ENCODE data around the gene PLA2G4A. TPM values are rescaled to one million over a fixed set of nuclear protein-coding genes. Genes with fewer than 3 reads are reported as not detected.

PLA2G4A gene
- total and polyA plus RNA-seq, 7 donors = 3.2 to 51.0 (median 17.2) TPM

GRCh38 chr1:186925881-186926669 lies 97.3 kb downstream of the PLA2G4A start:
- intact Hi-C loops (cut with DNase I) = loop anchor here (5.0 kb wide), 1 partner anchor 41 kb away; no protein-coding TSS in a partner anchor
- WGBS, 2 donors = 52 to 83% methylated on average over 3 of the region's 3 CpGs
- H3K36me3 ChIP-seq = no peaks in the 10 kb centered on the region
- peak overlapping the region in 1 of 4 donors; percentile 23 for H3K27ac ChIP-seq
- no peak overlapping the region for H3K4me3 ChIP-seq
- peaks cover 0 to 27% (median 18%) of the 10 kb centered on the region in 4 donors for H3K4me1 ChIP-seq
- TF ChIP-seq EP300 (IDR thresholded peaks at IDR 0.05) (no peak), POLR2AphosphoS5 (IDR thresholded peaks at IDR 0.05) (no peak), POLR2A (IDR thresholded peaks at IDR 0.05) (no peak), CTCF (IDR thresholded peaks at IDR 0.05) (no peak)
- H3K9me3 ChIP-seq = no peaks in the 10 kb centered on the region
- DNase-seq = no peak
- no peaks in the 10 kb centered on the region for H3K27me3 ChIP-seq

GRCh38 chr1:186927884-186928283 lies 99.1 kb downstream of the PLA2G4A start:
- no peak for DNase-seq
- intact Hi-C loops (cut with DNase I) = loop anchor here (5.0 kb wide), 1 partner anchor 39 kb away; no protein-coding TSS in a partner anchor
- no peak for TF ChIP-seq CTCF (IDR thresholded peaks at IDR 0.05)
- no peak for TF ChIP-seq EP300 (IDR thresholded peaks at IDR 0.05)
- TF ChIP-seq POLR2A (IDR thresholded peaks at IDR 0.05) = no peak
- TF ChIP-seq POLR2AphosphoS5 (IDR thresholded peaks at IDR 0.05) = no peak
- Histone ChIP-seq H3K27ac (peak overlapping the region in 1 of 4 donors; percentile 0), H3K4me3 (no peak overlapping the region), H3K4me1 (peaks cover 0 to 27% (median 18%) of the 10 kb centered on the region in 4 donors), H3K27me3 (no peaks in the 10 kb centered on the region), H3K36me3 (no peaks in the 10 kb centered on the region), H3K9me3 (no peaks in the 10 kb centered on the region)
- whole genome bisulfite sequencing, 2 donors = 46 to 76% methylated on average over 4 of the region's 4 CpGs

GRCh38 chr1:186930238-186930637 lies 101.5 kb downstream of the PLA2G4A start:
- H3K27ac ChIP-seq = no peak overlapping the region
- no peaks in the 10 kb centered on the region for H3K9me3 ChIP-seq
- intact Hi-C loops (cut with DNase I) = no loop called here
- DNase-seq = no peak
- WGBS, 2 donors = 81 to 90% methylated on average over 2 of the region's 2 CpGs
- peaks cover 0 to 27% (median 16%) of the 10 kb centered on the region in 4 donors for H3K4me1 ChIP-seq
- H3K27me3 ChIP-seq = no peaks in the 10 kb centered on the region
- H3K36me3 ChIP-seq = peaks cover 0 to 9% (median 0%) of the 10 kb centered on the region in 4 donors
- H3K4me3 ChIP-seq = no peak overlapping the region
- TF ChIP-seq POLR2A (IDR thresholded peaks at IDR 0.05) (no peak), CTCF (IDR thresholded peaks at IDR 0.05) (no peak), POLR2AphosphoS5 (IDR thresholded peaks at IDR 0.05) (no peak), EP300 (IDR thresholded peaks at IDR 0.05) (no peak)

GRCh38 chr1:186937016-186937670 lies 108.4 kb downstream of the PLA2G4A start:
- Histone ChIP-seq H3K27ac (peak overlapping the region in 1 of 4 donors; percentile 8), H3K27me3 (no peaks in the 10 kb centered on the region), H3K36me3 (peaks cover 0 to 31% (median 4%) of the 10 kb centered on the region in 4 donors), H3K9me3 (no peaks in the 10 kb centered on the region), H3K4me1 (peaks cover 0 to 8% (median 0%) of the 10 kb centered on the region in 4 donors), H3K4me3 (no peak overlapping the region)
- intact Hi-C loops (cut with DNase I) = no loop called here
- DNase-seq = no peak
- TF ChIP-seq CTCF (IDR thresholded peaks at IDR 0.05) (no peak), POLR2A (IDR thresholded peaks at IDR 0.05) (no peak)
- 87 to 88% methylated on average over 3 of the region's 3 CpGs for WGBS, 2 donors

Measured in sigmoid colon (tissue), 7 donors.